GM12872 (cell line): ENCODE results near the gene PTPA.

Source experiments
- CTCF ChIP-seq: IDR thresholded peaks from 3 replicates; pipeline ENCODE4 v1.5.1; 2011; ENCODE audit warnings: low read depth, mild to moderate bottlenecking, low read length, moderate library complexity; ENCODE audit not compliant: insufficient read depth

PTPA gene

DNA sequence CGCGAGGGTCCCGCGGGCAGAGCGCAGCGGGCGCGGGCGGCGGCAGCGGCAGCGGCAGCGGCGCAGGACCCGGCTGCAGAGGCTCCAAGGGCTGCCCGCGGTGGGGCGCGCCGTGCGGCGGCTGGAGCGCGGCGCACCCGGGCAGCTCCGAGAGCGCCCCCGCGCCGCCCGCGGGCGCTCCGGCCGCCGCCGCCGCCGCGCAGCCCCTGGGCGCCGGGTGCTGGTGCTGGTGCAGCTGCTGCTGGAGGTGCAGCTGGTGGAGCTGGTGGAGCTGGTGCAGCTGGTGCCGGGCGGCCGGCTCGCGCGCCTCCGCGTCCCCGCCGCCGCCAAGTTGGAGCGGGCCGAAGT is 66.2 kb downstream of the PTPA start:
- no peak for TF ChIP-seq CTCF

GRCh38 chr9:129177791-129178567 is 66.8 kb downstream of the PTPA start, which contains the start of gene IER5L:
Gene IER5L (minus strand): TSS chr9:129178261. CDS start chr9:129178052, 209 bp downstream.
- TF ChIP-seq CTCF, result no peak

DNA sequence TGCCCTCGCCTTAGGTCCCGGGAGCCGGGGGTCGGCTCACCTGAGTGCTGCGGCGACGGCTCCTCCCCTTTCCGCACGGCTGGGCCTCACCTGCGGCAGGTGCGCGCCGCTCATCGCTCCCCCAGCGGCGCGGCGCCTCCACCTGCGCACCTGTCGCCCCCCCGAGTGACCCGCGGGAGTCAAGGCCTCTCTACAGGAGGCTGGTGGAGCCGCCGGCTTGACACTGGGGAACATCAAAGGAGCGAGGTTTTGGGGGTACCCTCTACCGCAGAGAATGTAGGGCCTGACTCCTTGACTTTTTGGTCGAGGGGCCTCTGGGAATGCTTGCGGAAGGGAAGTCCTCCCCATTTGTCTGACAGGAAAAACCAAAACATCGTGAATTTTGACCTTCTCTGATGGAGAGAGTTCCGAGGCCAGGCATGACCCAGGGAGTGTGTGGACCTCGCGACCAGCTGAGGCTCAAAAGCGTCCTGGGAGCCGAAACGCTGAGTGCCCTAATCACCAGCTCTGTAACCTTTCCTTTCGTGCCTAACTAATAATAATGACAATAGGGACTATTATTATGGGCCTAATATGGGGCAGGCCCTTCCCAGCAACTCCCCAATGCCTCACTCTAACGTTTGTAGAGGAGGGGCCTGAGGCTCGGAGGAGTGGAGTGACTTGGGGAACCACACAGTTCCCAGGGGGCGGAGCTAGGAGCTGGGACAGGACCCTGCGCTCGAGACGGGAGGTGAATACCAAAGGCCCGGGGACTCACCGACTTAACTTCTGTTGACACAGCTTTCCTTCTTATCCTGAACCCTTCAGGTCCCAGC is 67.6 kb downstream of the PTPA start:
- TF ChIP-seq CTCF, result no peak

DNA sequence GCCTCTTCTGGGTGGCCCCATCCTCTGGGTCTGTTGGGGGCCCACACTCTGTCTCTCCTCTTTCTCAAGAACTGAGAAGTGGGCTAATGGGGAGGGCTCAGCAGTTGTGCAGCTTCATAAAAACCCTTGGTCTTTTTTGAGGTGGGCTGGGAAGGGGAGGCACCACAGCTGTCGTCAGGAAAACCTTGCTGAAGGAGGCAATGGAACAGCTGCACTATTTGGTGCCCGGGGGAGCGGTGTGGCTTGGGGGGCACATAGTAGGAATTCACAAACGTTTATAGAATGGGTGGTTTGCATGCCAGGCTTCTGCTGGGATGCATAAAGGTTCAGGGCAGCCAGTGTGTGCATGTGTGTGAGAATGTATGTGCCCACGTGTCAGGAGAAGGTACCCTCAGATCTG is 70.0 kb downstream of the PTPA start:
- no peak for TF ChIP-seq CTCF

GRCh38 chr9:129182122-129182521 is 70.9 kb downstream of the PTPA start:
- TF ChIP-seq CTCF, result no peak

DNA sequence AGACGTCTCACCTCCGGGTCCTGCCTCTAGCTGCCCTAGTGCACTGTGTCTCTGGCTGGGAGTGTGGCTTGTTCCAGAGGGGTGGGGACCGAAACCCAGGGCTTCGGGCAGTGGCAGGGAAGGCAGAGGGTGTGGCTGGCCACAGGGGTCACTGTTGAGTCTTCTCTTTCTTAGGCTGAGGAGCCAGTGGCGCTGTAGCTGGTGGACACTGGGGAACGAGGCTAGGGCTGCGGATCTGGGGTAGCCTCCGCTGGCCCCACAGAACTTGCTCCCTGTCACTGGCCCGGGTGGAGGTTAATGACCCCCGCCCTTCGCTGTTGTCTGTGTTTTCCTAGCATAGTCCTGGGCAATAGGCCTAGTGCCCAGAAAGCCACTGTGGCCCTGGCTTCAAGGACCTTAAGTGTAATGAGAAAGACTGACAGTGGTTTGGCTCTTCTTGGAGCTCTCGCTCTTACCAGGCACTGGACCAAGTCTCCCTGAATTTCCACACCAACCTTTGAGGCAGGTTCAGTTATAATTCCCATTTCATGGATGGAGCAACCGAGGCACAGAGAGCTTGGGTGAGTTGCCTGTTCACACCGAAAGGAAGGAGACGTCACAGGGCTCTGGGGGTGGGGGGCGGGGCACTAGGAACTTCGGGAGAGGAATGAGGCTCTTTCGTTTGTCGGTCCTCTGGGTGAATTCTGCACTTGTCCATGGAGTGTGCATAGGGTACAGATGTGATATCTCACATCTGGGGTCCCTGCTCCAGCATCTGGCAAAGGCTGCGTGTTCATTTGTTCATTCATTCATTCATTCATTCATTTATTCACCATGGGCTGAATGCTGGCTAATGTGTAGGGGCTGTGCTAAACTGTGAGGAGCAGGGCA is 71.6 kb downstream of the PTPA start:
- peak; percentile 39; the same call in 2 of the 3 replicates for TF ChIP-seq CTCF
